Glomerular endothelial cell (primary cell): ENCODE results near the gene ZFYVE28. TPM values are rescaled to one million over a fixed set of nuclear protein-coding genes. Genes with fewer than 3 reads are reported as not detected.

Experiments
- DNase-seq: peaks from one replicate; pipeline ENCODE4 v3.0.0-alpha.2; 2011; ENCODE audit warnings: low read depth, low spot score; ENCODE audit errors: extremely low read depth
- total RNA-seq: library from RNA; depleted of rRNA; stranded (reverse); fragments of >200 nt; gene quantifications from 2 replicates; pipeline ENCODE4 v1.2.3, GENCODE V29; 2015

Gene ZFYVE28
- total RNA-seq, 1 donor from 2014 or later, result 11.3 TPM

DNA sequence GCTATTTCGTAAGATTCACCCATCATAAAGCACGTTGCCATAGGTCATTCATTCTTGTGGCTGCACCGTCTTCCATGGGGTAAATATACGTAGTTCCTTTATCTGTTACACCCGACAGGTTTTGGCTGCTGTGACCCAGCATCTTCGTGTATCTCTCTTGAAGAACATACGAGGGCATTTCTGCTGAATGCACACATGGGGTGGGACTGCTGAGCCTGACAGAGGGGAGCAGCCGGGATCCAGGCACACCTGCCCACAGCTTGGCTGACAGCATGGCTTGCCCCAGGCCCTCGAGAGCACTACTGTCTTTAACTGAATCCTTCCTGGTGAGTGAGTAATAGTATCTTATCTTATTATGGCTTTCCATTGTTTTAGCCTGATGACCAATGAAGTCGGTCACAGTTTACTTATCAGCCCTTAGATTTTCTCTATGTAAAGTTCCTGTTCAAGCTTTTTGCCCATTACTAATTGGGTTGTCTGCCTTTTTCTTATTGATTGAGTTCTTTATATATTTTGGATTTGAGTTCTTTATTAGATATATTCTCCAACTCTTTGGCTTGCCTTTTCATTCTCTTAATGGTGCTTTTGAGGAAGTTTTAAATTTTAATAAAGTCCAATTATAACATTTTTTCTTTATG lies 111.6 kb downstream of the ZFYVE28 start:
- no peak for DNase-seq

DNA sequence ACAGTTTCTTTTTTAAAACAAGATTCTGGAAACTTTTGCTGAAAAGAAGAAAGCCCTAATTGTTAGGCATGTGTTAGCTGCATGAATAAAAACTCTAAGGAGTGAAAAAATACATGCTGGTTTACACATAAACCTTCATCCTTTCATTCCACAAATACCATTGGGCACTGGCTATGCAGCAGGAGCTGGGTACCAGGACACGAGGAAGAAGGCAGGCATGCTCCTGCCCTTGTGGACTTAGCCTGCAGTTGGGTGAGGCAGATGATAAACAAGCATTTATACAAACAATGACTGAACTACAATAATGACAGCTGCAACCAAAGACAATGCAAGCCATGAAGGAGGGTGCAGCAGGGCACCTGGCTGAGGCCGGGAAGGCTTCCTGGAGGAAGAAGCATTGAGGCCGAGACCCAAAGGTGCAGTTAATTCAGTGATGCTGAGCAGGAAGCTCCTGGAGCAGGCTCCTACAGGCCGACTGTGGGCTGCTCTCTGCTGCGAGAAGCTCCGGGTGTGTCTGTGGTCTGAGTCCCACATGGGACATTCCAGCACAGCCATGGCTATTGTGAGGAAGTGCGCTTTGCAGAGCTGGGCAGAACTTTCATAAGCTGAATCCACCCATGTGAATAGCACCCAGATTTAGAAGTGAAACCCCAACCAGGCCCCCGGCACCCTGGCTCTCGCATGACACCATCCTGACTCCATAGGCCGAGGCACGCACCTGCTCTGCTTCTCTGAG lies 112.5 kb downstream of the ZFYVE28 start:
- DNase-seq, result no peak

DNA sequence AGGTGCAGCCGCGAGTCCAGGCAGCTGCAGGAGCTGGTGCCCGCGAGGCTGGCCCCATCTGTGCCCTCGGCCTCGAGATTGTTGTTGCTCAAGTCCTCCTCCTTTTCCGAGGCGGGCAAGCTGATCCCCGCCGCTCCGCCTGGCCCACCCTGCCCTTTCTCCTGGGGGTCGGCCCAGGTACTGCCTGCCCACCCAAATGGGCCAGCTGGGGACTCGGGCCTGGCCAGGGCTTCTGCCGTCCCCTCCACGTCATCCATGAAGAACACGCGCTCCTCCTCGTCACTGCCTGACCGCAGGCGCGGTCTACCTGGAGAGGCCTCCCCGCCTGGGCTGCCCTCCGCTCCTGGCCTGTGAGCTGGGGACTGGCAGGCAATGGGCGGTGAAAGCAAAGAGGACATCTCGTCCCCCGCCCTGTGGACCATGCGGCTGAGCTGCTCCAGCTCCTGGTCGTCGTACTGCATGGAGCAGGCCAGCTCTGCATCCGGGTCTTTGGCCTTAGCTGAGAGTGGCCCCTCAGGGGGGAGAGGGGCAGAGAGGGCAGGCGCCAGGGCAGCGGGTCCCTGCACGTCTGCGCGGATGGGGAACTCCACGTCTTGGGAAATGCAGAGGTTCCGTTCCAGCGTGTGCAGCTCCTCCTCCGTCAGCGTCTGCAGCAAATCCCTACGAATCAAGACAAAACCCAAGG lies 113.4 kb downstream of the ZFYVE28 start:
- DNase-seq, result no peak

- no peak for DNase-seq
Observed at GRCh38 chr4:2304321-2304876, 114.0 kb downstream of the ZFYVE28 start.

- DNase-seq, result no peak
Observed at GRCh38 chr4:2303686-2304320, 114.6 kb downstream of the ZFYVE28 start.

- no peak for DNase-seq
Observed at GRCh38 chr4:2303121-2303685, 115.2 kb downstream of the ZFYVE28 start.

GRCh38 chr4:2302387-2303119 lies 115.9 kb downstream of the ZFYVE28 start:
- no peak for DNase-seq

DNA sequence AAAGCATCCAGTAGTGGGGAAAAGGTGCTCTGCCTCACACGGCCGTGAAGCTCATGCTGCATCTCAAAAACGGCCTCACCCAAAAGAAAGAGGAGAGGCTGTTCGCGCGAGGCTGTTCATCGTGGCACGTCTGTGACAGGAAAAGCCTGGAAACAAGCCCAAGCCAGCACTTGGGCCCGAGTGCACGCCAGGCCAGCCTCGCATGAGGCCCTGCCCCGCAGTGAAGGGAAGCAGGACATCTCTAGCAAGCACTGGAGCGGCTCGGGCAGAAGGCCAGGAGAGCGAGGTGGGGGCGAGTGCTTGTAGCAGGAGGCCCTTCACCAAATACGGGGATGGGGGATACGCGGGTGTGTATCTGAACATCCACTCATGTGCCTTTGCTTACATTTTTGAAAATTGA lies 116.6 kb downstream of the ZFYVE28 start:
- no peak for DNase-seq

DNA sequence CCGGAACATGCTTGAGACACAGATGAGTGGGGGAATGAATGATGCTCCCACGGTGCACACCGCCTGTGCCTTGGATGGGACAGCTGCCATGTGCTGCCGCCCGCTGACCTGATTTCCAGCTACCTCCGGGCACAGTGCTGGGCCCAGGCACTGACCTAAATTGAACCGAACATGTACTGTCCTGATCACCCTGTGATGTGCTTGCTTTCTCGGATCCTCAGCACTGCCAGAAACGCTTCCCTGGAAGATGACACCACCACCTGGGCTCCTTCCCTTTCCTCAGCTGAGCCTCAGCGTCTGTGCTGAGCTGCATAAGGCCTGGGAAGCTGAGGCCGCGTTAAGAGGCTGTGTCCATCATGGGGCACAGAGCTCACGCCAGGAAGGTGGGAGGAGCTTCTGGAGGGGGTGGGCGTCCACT lies 117.2 kb downstream of the ZFYVE28 start:
- no peak for DNase-seq

GRCh38 chr4:2300431-2301224 lies 117.8 kb downstream of the ZFYVE28 start:
- DNase-seq, result no peak

- no peak for DNase-seq
Observed at GRCh38 chr4:2299794-2300193, 118.7 kb downstream of the ZFYVE28 start.

DNA sequence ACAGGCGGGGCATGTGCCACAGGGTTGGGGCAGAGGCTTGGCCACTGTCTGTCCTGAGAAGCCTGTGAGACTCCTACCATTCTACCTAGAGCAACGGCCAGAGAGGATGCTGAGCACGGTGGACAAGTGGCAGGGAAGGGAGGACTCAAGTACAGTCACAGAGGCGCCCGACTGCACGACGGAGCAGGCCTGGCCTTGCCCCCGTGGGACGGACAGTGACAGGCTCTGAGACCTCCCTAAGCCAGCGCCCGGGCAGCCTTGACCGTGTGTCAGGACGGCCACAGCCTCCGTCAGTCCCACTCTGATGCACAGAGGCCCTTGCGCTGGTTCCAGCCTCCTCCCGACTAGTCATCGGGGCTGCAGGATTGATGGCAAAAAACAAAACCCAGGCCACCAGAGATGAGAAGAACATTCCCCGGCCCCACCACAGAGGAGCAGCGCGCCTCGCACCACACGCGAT lies 119.9 kb downstream of the ZFYVE28 start:
- DNase-seq, result no peak

DNA sequence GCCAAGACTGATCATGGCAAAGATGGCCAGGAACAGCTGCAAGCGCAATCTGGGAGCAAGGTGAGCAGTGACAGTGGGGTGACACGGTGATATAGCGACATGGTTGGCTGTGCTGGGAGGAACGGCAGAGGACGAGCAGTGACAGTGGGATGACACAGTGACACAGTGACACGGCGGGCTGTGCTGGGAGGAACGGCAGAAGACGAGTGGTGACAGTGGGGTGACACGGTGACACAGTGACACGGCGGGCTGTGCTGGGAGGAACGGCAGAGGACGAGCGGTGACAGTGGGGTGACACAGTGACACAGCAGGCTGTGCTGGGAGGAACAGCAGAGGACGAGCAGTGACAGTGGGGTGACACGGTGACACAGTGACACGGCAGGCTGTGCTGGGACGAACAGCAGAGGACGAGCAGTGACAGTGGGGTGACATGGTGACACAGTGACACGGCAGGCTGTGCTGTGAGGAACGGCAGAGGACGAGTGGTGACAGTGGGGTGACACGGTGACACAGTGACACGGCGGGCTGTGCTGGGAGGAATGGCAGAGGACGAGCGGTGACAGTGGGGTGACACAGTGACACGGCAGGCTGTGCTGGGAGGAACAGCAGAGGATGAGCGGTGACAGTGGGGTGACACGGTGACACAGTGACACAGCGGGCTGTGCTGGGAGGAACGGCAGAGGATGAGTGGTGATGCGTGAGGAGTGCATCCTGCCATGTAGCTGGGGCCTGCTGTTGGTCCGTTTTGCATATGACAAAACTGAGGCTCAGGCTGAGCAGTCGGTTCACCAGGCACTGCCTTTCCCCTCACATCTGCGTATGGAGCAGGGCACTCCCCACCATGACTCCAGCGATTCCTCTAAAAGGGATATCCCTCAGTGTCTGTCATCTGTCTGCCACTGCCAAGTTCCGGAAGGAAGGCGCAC lies 120.6 kb downstream of the ZFYVE28 start:
- DNase-seq, result no peak

DNA sequence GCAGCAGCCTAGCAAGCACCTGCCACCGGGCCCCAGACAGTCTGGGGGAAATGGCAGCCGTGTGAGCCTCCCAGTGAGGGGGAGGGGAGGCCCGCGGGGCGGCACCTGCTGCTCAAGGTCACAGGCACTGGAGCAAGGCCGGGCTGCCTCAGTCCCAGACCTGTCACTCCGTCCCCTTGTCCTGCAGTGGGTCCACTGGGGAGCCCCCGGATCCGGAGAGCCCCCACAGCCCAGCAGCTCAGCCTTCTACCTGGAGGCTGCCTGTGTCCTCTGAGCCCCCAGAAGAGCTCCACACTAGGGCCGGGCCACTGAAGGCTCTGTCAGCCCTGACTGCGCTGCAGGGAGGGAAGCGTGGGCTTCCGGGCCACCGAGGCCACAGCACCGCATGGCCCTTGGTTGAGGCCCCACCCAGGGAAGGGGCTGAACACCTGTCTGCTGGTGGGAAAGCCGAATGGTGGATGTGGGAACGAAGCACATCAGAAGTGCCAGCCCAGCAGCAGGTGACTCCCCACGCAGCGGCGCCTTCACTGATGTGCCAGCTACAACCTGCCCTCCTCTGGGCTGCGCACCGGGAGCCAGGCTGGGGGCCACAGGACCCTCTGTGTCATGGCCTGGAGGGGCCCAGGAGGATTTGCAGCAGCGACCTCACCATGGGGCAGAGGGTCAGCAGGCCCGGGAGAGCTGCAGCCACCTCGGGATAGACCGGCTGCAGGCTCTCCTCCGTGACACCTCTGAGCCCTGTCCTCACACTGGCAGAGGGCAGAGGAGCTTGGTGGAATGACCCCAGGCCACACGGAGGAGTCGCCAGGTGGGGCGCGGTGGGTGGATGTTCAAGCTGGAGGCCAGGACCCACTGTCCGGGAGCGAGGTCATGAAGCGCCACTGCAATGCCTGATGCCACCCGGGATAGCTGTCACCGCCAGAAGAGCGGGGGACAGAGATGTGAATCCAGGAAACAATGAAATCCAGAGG lies 121.5 kb downstream of the ZFYVE28 start:
- DNase-seq, result no peak

- DNase-seq, result no peak
Observed at GRCh38 chr4:2295900-2296442, 122.5 kb downstream of the ZFYVE28 start.

GRCh38 chr4:2295500-2295899 lies 122.9 kb downstream of the ZFYVE28 start:
- DNase-seq, result no peak

GRCh38 chr4:2292646-2293108 lies 125.8 kb downstream of the ZFYVE28 start:
- no peak for DNase-seq
